ENCODE data around the gene GNB5. TPM values are rescaled to one million over a fixed set of nuclear protein-coding genes. Genes with fewer than 3 reads are reported as not detected.

GNB5 gene
- total RNA-seq, 1 experiment from 2014 or later, result 23.9 TPM

GRCh38 chr15:52080031-52080430 lies 111.2 kb downstream of the GNB5 start:
- Histone ChIP-seq H3K4me3 (ENCODE audit: insufficient read depth, low read depth, low read length) (no peak overlapping the region), H3K36me3 (replicated peaks; ENCODE audit: control insufficient read depth, insufficient read depth, low read length) (no peaks in the 10 kb centered on the region), H3K27me3 (ENCODE audit: control insufficient read depth, insufficient read depth, low read length) (no peaks in the 10 kb centered on the region)
- no peak for DNase-seq

- Histone ChIP-seq H3K27me3 (ENCODE audit: control insufficient read depth, insufficient read depth, low read length) (no peaks in the 10 kb centered on the region), H3K36me3 (replicated peaks; ENCODE audit: control insufficient read depth, insufficient read depth, low read length) (no peaks in the 10 kb centered on the region), H3K4me3 (ENCODE audit: insufficient read depth, low read depth, low read length) (no peak overlapping the region)
- peak; percentile 87 for DNase-seq
Measured at GRCh38 chr15:52078876-52079700, 112.1 kb downstream of the GNB5 start.

GRCh38 chr15:52078197-52078875 lies 112.9 kb downstream of the GNB5 start:
- no peak for DNase-seq
- H3K27me3 ChIP-seq (ENCODE audit: control insufficient read depth, insufficient read depth, low read length), result no peaks in the 10 kb centered on the region

GRCh38 chr15:52076889-52077781 lies 114.1 kb downstream of the GNB5 start:
- no peaks in the 10 kb centered on the region for H3K36me3 ChIP-seq (replicated peaks; ENCODE audit: control insufficient read depth, insufficient read depth, low read length)
- H3K27me3 ChIP-seq (ENCODE audit: control insufficient read depth, insufficient read depth, low read length), result no peaks in the 10 kb centered on the region
- H3K4me3 ChIP-seq (ENCODE audit: insufficient read depth, low read depth, low read length), result no peak overlapping the region
- no peak for DNase-seq

More at GRCh38 chr15:52078197-52078875, 112.9 kb downstream of the GNB5 start:
- Histone ChIP-seq H3K36me3 (replicated peaks; ENCODE audit: control insufficient read depth, insufficient read depth, low read length) (no peaks in the 10 kb centered on the region), H3K4me3 (ENCODE audit: insufficient read depth, low read depth, low read length) (no peak overlapping the region)

- no peak overlapping the region for H3K4me3 ChIP-seq (ENCODE audit: insufficient read depth, low read depth, low read length)
- no peak for DNase-seq
- H3K36me3 ChIP-seq (replicated peaks; ENCODE audit: control insufficient read depth, insufficient read depth, low read length), result no peaks in the 10 kb centered on the region
- H3K27me3 ChIP-seq (ENCODE audit: control insufficient read depth, insufficient read depth, low read length), result no peaks in the 10 kb centered on the region
Measured at GRCh38 chr15:52071570-52071969, 119.6 kb downstream of the GNB5 start.

- H3K4me3 ChIP-seq (ENCODE audit: insufficient read depth, low read depth, low read length), result no peak overlapping the region
- H3K36me3 ChIP-seq (replicated peaks; ENCODE audit: control insufficient read depth, insufficient read depth, low read length), result peaks cover 4% of the 10 kb centered on the region
- H3K27me3 ChIP-seq (ENCODE audit: control insufficient read depth, insufficient read depth, low read length), result no peaks in the 10 kb centered on the region
- DNase-seq, result no peak
Measured at GRCh38 chr15:52069559-52069958, 121.6 kb downstream of the GNB5 start.

GRCh38 chr15:52068004-52068615 lies 123.1 kb downstream of the GNB5 start:
- Histone ChIP-seq H3K4me3 (ENCODE audit: insufficient read depth, low read depth, low read length) (no peak overlapping the region), H3K36me3 (replicated peaks; ENCODE audit: control insufficient read depth, insufficient read depth, low read length) (peaks cover 6% of the 10 kb centered on the region), H3K27me3 (ENCODE audit: control insufficient read depth, insufficient read depth, low read length) (no peaks in the 10 kb centered on the region)
- DNase-seq, result no peak

- no peak for DNase-seq
- Histone ChIP-seq H3K27me3 (ENCODE audit: control insufficient read depth, insufficient read depth, low read length) (no peaks in the 10 kb centered on the region), H3K36me3 (replicated peaks; ENCODE audit: control insufficient read depth, insufficient read depth, low read length) (peaks cover 6% of the 10 kb centered on the region), H3K4me3 (ENCODE audit: insufficient read depth, low read depth, low read length) (no peak overlapping the region)
Measured at GRCh38 chr15:52067545-52067926, 123.7 kb downstream of the GNB5 start.

- H3K4me3 ChIP-seq (ENCODE audit: insufficient read depth, low read depth, low read length), result no peak overlapping the region
- no peaks in the 10 kb centered on the region for H3K27me3 ChIP-seq (ENCODE audit: control insufficient read depth, insufficient read depth, low read length)
- DNase-seq, result no peak
- H3K36me3 ChIP-seq (replicated peaks; ENCODE audit: control insufficient read depth, insufficient read depth, low read length), result peaks cover 6% of the 10 kb centered on the region
Measured at GRCh38 chr15:52066842-52067544, 124.2 kb downstream of the GNB5 start.

Other genes with a start within 250 kb of the GNB5 start
- gene LEO1, start 219.6 kb downstream of the GNB5 start, total RNA-seq (2014; rRNA removed; shearing (Covaris generic)), result 15.1 and 26.9 TPM in 2 replicates
- gene MAPK6, start 172.2 kb downstream of the GNB5 start, total RNA-seq (2014; rRNA removed; shearing (Covaris generic)), result 77.0 and 83.7 TPM in 2 replicates
- gene BCL2L10, start 78.6 kb downstream of the GNB5 start, total RNA-seq (2014; rRNA removed; shearing (Covaris generic)), result not detected in 2 replicates
- gene MYO5C, start 104.4 kb upstream of the GNB5 start, total RNA-seq (2014; rRNA removed; shearing (Covaris generic)), result 1.7 and 3.3 TPM in 2 replicates

All from H7 (cell line).